ENCODE measurements around the gene HLA-DRB5. TPM values are rescaled to one million over a fixed set of nuclear protein-coding genes. Genes with fewer than 3 reads are reported as not detected.

Gene HLA-DRB5
- total and polyA plus RNA-seq, 2 experiments from 2014 or later, result not detected

GRCh38 chr6:32562940-32563339 lies 32.9 kb upstream of the HLA-DRB5 start:
- Mint-ChIP-seq H3K4me1 (peaks cover 5% of the 10 kb centered on the region), H3K4me3 (no peak overlapping the region), H3K27ac (no peak overlapping the region), H3K9me3 (peaks cover 5% of the 10 kb centered on the region; the same call in 1 of the 3 replicates), H3K36me3 (ENCODE audit: low read depth) (peaks cover 3% of the 10 kb centered on the region; the same call in 2 of the 3 replicates), H3K27me3 (ENCODE audit: insufficient read depth, low read depth, poor library complexity) (peaks cover 7% of the 10 kb centered on the region)
- H3K79me2 ChIP-seq (replicated peaks; ENCODE audit: insufficient read depth), result no peaks in the 10 kb centered on the region
- no peaks in the 10 kb centered on the region for H3K36me3 ChIP-seq (ENCODE audit: insufficient read depth)
- no peak overlapping the region for H2AFZ ChIP-seq
- ATAC-seq, result no peak
- TF ChIP-seq EZH2phosphoT487 (IDR thresholded peaks at IDR 0.05; ENCODE audit: unreplicated experiment) (no peak), ETS1 (IDR thresholded peaks at IDR 0.05) (no peak), ZNF331 (CRISPR knock-in tag; IDR thresholded peaks at IDR 0.05; ENCODE audit: low read depth) (no peak), NANOG (IDR thresholded peaks at IDR 0.05; ENCODE audit: borderline replicate concordance) (no peak), POLR2AphosphoS5 (IDR thresholded peaks at IDR 0.05; ENCODE audit: low read depth) (no peak), EZH2 (IDR thresholded peaks at IDR 0.05; ENCODE audit: low read depth, unreplicated experiment) (no peak), CREB1 (CRISPR knock-in tag; IDR thresholded peaks at IDR 0.05; ENCODE audit: low read depth) (no peak), ZNF462 (CRISPR knock-in tag; IDR thresholded peaks at IDR 0.05) (no peak), REST (IDR thresholded peaks at IDR 0.05; ENCODE audit: unreplicated experiment) (no peak), CTCF (conservative IDR thresholded peaks at IDR 0.05; ENCODE audit: low read depth in 2 of 2) (no peak), JUNB (IDR thresholded peaks at IDR 0.05; ENCODE audit: unreplicated experiment) (no peak), ZNF114 (CRISPR knock-in tag; IDR thresholded peaks at IDR 0.05) (no peak), STAT1 (IDR thresholded peaks at IDR 0.05; ENCODE audit: unreplicated experiment) (no peak)
- no peak overlapping the region for H3K27ac ChIP-seq (ENCODE audit: low read depth)
- no peaks in the 10 kb centered on the region for H4K20me1 ChIP-seq (replicated peaks; ENCODE audit: insufficient read depth)
- H3K27me3 ChIP-seq (ENCODE audit: insufficient read depth), result no peaks in the 10 kb centered on the region
- H3F3A ChIP-seq (replicated peaks; ENCODE audit: low read depth), result no peaks in the 10 kb centered on the region
- no peak overlapping the region for H3K4me2 ChIP-seq
- no peaks in the 10 kb centered on the region for H3K9me2 ChIP-seq (ENCODE audit: insufficient read depth)
- no peak for DNase-seq (ENCODE audit: low spot score)
- no peaks in the 10 kb centered on the region for H3K4me1 ChIP-seq (ENCODE audit: insufficient read depth)
- H3K4me3 ChIP-seq, result no peak overlapping the region

Data from GM23338 (cell line).